Measurements from ENCODE around the gene EXOC6.
A peak's percentile ranks its signal among the peaks of the same experiment; 100 is the strongest.

EXOC6 gene

DNA sequence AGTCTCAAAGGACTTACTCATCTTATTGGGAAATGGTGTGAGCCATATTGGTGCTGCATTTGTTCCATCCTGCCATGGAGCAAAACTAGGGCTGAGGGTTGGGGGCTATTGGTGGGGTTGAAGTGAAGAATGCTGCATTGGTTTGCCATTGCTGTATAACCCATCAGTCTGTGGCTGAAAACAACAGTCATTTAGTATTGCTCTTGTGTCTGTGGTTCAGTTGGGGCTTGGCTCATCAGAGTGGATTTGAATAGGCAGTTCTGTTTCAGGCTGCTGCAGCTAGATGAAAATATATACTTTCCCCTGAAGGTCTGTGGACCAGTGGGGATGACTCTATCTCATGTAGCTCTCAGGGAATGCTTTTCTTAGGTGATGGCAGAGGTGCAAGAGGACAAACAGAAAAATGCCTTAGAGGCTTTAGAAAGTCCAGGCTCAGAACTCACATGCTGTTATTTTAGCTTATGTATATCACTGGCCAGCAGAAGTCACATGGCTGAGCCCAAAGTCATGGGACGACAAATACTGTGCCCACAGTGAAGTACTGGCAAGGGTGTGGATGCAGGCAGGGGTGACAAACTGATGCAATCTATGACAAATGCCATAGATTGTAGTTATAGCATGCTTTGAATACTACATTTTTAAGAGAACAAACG, 15.2 kb upstream of the EXOC6 start:
- DNase-seq, result no peak

DNA sequence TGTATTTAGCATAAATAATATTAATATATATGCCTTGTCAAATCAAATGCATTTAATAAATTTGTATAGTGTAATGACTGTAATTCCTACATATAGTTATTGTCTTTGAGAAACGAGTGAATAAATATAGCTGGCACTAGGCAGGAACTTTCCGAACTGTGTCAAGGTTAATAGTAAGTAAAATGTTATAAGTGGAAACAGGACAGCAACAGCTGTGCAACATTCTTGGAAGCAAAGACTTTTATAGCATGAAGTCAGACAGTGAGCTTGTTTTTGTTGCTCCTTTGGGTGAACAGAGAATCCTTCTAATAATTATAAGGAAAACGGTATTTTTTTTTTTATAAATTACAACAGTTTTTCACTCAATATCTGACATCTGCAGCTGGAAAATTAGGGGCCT, 14.0 kb upstream of the EXOC6 start:
- no peak for DNase-seq

DNA sequence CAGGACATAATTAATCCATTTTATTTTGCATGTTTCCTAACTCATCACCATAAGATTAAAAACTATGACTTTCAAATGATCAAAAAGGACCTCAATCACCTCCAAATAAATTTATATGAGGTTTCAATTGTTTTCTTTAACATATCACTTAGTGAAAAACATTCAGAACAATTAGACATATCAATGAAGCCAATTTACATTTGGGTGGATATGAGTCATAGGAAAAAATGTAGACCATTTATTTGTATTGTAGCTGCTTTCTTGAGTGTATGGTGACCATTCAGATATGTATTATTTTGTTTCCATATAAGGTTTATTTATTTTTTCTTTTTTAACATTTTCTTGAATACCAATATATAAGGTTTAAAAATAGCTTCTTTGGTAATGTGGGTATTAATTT, 13.3 kb upstream of the EXOC6 start:
- no peak for DNase-seq

DNA sequence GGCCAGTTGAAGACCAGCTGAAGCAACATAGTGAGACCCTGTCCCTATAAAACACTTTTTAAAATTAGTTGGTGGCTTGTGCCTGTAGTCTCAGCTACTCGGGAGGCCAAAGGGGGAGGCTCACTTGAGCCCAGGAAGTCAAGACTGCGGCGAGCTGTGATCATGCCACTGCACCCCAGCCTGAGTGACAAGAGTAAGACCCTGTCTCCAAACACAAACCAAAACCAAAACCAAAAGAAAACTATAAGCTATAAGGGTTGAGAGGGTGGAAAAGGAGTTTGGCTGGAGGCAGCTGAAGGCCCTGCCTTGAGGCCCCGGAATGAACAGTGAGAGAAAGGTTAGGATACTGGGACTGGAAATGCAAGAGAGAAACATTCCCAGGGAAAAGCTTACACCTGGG, 10.9 kb upstream of the EXOC6 start:
- no peak for DNase-seq

DNA sequence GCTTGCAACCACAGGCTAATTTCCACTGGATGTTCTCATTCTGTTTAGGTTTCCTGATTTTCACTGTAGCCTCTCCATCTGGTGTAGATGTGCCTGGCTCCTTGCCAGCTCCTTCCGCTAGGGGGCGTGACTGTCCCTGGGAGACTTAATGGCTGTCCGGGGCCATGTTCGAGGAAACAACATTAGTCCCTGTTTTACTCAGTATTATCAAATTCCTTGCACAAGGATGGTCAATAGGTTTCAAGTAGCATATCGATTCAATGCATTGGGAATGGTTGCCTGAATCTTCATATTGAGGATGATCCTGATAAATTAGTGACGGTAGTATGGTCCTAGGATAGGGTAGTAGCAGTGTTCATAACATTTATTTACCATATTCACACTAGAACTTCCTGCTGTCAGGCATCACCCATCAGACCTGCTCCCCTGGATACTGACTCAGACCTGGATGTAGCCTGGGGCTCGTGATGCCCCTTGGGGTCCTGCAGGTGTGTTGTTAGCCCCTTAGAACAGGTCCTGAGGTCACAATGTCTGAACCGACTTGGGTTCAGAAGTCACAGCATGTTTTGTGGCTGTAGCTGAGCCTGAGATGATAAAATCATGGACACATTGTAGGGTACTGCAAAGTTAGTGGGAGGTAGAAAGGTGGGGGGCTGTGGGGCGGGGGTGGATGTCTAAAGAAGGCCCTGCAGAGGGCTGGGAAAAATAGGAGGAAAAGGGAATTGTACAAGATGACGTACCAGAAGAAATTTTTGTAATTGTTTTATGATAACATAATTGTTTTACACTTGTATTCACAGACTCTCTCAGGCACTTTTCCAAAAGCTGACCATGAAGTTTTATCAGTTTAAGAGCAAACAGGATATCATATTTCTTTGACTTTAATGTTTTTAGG, 8.9 kb upstream of the EXOC6 start:
- peak; percentile 29 to 33 for DNase-seq

DNA sequence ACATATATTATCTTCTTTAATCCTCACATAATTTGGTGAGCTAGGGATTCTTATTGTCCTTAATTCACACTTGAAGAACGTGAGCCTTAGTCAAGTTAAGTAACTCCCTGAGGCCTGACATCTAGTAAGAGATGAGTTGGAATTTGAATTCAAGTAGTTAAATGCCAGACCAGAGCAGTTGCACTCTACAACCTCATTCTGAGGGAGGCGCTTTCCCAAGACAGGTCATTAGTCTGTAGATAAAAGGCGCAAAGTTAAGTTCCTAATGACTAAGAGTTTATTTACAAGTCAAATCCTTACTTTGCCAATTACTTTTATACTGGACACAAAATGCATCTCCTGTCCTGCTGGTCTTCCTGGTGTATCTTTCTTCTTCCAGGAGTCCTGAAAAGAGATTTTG, 3.6 kb upstream of the EXOC6 start:
- DNase-seq, result no peak

DNA sequence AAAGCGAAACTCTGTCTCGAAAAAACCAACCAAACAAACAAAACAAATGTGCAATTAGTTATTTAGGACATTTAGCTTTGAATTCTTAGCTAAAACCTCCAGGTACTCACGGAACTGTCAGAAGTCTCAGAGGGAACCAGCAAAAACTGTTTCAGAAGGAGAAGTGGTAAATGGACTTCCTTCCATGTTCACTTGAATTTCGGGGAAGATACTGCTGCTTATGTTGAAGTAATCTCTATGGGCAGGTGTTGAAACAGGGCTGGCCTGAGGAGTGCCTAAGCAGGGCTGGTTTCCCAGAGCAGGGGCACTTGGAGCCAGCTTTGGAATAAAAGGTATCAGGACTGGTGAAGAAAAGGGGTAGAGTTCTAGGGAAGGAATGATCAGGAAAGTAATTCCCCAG, 2.4 kb upstream of the EXOC6 start:
- DNase-seq, result no peak

DNA sequence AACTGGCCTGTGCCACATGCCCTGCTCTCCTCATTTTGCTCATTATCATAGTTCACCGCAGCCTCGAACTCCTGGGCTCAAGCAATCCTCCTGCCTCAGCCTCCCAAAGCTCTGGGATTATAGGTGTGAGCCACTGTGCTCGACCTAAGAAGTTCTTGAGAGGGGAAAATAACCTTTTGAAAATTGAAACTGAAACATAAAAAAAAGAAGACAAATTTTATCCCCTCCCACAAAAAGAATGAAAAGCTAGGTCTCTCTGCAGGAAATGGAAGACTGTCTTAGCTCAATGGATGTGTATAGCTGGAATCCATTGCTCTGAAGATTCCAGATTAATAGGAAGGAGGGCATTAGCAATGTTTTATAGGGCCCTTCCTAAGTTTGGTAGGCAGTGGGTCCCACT, 2.0 kb upstream of the EXOC6 start:
- DNase-seq, result no peak

DNA sequence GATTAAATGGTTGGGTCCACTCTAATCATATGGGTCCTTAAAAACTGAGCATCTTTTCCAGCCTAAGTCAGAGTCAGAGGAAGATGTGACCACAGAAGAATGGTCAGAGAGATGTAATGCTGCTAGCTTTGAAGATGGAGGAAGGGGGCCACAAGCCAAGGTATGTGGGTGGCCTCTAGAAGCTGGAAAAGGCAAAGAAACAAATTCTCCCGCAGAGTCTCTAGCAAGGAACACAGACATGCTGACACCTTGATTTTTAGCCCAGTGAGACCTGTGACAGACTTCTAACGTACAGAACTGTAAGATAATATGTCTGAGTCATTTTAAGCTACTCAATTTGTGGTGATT, 1.5 kb upstream of the EXOC6 start:
- DNase-seq, result no peak

DNA sequence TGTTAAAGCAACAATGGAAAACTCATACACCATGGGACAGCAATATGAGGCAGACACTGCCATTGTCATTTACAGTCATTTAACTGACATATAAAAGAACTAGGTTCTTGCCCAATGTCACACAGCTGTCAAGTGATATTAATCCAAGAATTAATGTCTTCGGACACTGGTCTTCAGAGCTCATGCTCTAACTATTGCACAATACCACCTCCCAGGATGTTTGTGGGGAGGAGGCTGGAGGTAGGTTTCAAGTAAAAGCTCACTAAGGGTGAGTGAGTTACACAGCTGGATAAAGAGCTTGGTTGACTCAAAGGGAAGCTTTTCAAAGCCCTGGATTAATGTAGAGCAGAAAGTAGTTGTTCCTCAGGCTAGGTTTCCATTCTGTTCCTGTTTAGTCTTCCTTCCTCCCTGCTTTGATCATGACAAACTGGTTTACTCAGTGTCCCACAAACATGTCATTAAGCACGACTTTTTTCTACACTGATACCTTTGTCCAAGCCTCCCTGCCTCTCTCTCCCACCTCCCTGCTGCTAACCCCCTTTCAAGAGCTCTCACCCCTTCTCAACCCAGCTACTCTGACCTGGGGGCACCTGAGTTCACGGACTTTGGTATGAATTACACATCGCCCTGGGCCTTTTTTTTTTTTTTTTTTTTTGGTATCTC, 987 bp upstream of the EXOC6 start:
- DNase-seq, result no peak

DNA sequence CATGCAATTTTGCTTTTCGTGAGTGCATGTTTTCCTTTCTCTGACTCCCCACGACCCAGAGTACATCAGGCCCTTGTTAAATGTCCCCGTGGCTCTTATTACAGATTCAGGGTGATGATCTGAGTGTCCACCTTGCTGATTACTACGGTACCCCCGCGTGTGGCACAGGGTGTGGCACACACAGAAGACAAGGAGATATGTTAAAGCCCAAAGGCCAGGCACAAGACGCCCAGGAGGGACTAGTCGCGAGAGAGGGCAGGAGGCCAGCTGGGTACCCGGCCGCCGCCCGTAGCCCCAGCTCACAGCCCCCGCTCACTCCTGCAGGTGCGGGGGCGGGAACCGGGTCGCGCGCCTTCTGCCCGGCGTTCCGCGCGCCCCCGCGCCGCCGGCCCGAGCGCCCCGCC, 281 bp upstream of the EXOC6 start:
- no peak for DNase-seq

DNA sequence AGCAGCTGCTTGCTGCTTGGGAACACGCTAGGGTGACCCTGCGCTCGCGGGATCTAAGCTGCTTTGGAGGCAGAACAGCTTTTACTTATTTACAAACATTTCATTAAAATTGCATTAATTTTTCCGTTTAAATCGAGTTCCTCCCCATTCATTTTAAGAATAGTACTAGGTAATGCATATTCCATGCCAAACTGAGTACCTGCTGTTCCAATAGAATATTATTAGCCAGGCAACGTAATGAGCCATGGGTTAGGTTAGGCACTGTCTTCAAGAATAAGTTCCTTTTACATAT, 860 bp downstream of the EXOC6 start:
- DNase-seq, result no peak

DNA sequence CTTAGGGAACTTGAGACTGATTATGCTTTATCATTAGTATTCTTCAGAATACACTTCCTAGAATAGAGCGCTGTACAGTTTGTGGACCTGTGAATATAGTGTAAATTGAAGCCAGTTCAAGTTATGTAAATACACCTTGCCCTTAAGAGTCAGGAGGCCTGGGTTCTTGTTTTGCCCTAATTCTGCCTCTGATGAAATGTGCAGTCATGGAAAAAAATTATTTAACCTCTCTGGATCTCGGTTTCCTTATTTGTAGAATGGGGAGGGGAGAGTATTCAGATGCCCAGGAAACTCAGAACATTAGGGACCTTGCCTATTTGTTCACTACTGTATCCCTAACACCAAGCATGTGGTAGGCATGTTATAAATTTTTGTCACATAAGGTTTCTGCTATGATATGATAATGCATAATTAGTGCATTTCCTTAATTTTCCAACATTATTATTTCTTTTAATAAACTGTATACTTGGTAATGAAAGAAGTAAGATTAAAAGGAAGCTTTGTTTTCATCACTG, 1.3 kb downstream of the EXOC6 start:
- no peak for DNase-seq

DNA sequence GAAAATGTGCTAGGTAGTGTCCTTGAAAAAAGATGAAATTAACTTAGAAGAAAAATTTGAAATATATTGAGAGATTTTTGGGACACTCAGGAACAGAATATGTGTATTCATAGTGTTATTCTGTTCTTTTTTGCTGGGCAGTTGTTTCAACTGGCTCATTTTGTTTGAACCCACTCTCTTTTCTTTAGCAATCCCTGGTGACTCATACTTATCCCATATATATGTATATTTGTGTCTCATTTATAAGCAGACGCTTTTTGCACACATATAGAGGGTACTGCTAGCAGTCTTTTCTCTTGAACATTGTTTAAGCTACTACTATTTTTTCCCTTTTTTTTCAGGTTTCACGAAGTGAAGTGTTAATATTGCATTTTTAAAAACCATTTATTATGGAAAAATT, 1.9 kb downstream of the EXOC6 start:
- DNase-seq, result no peak

DNA sequence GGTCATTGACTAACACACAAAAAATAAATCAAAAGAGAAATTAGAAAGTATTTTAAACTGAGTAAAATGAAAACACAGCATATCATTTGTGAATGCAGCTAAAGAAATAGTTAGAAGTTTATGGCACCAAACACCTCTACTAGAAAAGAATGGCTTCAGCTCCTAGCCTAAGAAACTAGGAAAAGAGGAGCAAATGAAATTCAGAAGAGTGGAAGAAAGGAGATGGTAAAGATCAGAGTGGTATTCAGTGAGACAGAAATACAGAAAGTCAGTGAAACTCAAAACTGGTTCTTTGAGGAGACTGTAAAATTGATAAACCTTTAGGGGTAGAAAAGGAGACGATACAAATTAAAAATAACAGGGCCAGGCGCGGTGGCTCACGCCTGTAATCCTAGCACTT, 2.7 kb downstream of the EXOC6 start:
- DNase-seq, result no peak

DNA sequence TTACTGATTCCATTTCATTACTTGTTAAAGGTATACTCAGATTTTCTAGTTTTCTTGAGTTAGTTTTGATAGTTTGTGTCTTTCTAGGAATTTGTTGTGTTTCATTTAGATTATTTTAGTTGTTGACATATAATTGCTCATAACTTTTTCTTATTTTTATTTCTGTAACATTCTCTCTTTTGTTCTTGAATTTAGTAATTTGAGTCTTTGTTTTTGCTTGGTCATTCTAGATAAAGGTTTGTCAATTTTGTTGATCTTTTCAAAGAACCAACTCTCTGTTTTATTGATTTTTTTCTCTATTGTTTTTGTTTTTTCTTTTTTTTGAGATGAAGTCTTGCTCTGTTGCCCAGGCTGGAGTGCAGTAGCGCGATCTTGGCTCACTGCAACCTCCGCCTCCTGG, 7.2 kb downstream of the EXOC6 start:
- no peak for DNase-seq

DNA sequence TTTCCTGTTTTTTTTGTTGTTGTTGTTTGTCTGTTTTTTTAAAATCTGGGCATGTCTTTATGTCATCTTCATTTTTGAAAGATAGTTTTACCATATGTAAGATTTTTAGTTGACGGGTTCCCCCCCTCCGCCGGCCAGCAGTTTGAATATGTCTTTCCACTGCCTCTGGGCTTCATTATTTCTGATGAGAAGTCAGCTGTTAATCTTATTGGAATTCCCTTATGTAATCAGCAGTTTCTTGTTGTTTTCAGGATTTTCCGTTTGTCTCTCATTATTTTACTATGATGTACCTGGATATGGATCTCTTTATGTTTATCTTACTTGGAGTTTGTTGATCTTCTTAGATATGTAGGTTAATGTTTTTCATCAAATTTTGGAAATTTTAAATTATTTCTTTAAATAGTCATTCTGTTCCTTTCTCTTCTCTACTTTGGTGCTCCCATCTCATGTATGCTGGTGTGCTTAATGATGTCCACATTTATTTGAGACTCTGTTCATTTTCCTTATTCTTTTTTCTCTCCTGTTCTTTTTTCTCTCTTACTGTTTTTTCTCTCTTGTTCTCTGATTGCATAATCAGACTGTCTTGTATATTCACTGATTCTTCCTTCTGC, 9.7 kb downstream of the EXOC6 start:
- DNase-seq, result no peak

DNA sequence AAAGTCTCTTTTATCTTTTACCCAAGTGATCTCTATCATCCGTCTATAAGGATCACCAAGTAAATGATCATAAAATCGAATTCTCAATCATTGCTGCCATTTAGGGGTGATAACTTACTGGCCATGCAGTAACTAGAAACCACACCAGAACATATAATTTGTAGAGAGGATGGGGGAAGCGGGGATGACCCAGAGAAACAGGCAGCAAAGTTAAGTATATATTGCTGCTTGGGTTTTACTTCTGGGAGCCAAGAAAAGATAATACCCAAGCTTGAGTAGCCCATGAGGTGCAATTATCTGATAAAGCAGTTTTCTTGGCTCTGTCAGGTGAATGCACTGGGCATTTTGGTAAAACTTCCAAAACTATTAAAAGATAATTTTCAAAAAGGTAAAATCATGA, 18.9 kb downstream of the EXOC6 start:
- DNase-seq, result no peak

DNA sequence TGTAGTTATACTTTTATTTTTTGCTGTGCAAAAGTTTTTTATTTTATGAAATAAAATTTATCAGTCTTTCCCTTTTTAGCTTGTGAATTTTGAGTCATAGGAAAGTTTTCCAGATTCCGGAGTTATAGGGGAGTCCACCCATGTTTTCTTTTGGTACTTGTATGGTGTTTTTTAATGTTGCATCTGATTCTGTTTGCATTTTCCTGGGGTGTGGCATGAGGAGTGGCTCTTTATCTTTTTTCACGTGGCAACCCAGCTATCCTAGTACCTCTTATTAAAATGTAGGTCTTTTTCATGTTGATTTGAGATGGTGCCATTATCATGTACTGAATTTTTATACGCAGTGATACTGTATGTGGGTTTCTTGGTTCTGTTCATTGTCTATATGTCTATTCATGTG, 19.7 kb downstream of the EXOC6 start:
- DNase-seq, result no peak

DNA sequence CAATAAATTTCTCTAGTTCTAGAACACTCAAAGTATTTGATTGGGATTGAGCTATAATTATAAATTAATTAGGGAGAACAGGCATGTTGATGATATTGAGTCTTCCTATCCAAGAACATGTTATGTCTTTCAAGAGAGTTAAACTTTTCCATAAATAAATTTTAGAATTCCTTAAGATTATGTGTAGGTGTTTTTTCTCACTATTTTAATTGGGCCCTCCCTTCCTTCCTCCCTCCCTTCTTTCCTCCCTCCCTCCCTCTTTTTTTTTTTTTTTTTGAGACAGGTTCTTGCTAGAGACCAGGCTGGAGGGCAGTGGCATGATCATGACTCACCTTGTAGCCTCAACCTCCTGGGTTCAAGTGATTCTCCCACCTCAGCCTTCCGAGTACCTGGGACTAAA, 20.2 kb downstream of the EXOC6 start:
- DNase-seq, result no peak

DNA sequence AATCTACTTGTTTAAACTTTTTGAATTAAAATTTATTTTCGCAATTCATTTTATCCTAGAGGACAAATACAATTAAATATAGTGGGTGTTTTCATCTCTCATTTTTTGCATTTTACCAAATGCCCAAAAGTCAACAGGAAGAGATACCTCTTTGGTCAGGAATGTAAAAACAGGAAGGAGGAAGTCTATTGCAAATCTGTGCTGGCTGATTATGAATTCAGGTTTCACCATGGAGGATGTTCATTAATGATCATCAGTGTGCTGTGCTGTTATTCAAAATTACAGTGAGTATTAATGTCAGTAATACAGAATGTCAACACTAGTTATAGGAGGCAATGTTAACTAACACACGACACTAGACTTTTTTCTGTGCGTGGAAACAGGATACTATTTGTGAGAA, 24.7 kb downstream of the EXOC6 start:
- DNase-seq, result no peak

DNA sequence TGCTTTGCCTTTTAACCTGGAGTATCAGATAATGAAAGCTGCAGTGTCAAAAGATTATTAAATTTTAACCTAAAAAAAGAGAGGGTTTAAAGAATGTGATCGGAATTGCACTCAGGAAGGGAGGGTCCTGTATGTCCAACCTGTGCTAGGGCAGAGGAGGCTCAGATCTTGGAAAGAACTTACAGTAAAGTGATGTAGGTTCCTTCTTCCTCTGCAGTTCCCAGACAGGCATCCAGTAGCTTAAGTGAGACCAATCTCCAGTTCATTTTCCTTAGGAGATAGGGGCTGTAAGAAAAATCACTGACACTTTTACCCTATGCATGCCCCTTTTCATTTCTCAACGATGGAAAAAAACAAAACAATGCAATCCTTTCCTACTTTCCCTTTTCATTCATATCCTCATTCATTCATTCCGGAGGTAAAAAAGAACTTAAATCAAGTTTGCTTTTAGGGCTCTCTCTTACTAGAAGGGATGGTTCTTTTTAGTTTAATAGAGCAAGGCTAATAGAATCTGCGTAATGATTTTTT, 28.3 kb downstream of the EXOC6 start:
- no peak for DNase-seq

DNA sequence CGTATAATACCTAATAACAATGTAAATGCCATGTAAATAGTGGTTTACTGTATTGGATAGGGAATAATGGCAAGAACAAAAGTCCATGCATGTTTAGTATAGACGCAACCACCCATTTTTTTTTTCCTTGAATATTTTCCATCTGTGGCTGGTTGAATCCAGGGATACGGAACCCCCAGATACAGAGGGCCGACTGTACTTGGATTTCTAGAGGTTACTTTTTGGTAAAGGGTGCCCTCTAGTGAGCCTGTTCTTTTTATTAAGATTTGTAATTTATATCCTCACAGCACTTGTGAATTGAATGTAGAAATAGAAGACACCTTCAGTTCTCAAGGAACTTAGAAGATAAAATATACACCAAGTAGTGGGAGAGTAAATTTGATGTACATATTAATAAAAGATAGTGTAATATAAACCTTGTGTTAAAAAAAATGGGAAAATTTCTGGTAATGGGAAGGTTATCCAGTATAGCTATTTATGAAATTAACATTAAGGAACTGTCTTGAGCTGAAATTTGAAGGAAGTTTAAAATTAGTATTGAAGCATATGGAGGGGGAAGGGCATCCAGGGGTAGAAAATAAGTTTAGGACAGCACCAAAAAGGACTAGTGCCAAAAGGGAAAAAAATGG, 32.0 kb downstream of the EXOC6 start:
- no peak for DNase-seq

Measured in activated CD4-positive, alpha-beta T cell treated with anti-CD3 and anti-CD28 coated beads, Interleukin-2, amount 50 U/mL, for 4 hours (primary cell).